Measurements from ENCODE around the gene VEPH1.

VEPH1 gene

GRCh38 chr3:157305392-157305791 lies 197.8 kb downstream of the VEPH1 start:
- no peak for DNase-seq (ENCODE audit: low read depth in 2 of 2)

- DNase-seq (ENCODE audit: low read depth in 2 of 2) = no peak
Measured at GRCh38 chr3:157301755-157302154, 201.5 kb downstream of the VEPH1 start.

- no peak for DNase-seq (ENCODE audit: low read depth in 2 of 2)
Measured at GRCh38 chr3:157300981-157301663, 202.1 kb downstream of the VEPH1 start.

- no peak for DNase-seq (ENCODE audit: low read depth in 2 of 2)
Measured at GRCh38 chr3:157300094-157300493, 203.1 kb downstream of the VEPH1 start.

GRCh38 chr3:157297328-157297915 lies 205.8 kb downstream of the VEPH1 start:
- no peak for DNase-seq (ENCODE audit: low read depth in 2 of 2)

GRCh38 chr3:157294953-157295352 lies 208.3 kb downstream of the VEPH1 start:
- DNase-seq (ENCODE audit: low read depth in 2 of 2) = no peak

GRCh38 chr3:157294491-157294890 lies 208.7 kb downstream of the VEPH1 start:
- no peak for DNase-seq (ENCODE audit: low read depth in 2 of 2)

- no peak for DNase-seq (ENCODE audit: low read depth in 2 of 2)
Measured at GRCh38 chr3:157290766-157291165, 212.4 kb downstream of the VEPH1 start.

GRCh38 chr3:157285966-157286365 lies 217.2 kb downstream of the VEPH1 start:
- no peak for DNase-seq (ENCODE audit: low read depth in 2 of 2)

- no peak for DNase-seq (ENCODE audit: low read depth in 2 of 2)
Measured at GRCh38 chr3:157285141-157285540, 218.1 kb downstream of the VEPH1 start.

- DNase-seq (ENCODE audit: low read depth in 2 of 2) = no peak
Measured at GRCh38 chr3:157284688-157285087, 218.5 kb downstream of the VEPH1 start.

- no peak for DNase-seq (ENCODE audit: low read depth in 2 of 2)
Measured at GRCh38 chr3:157282261-157283191, 220.7 kb downstream of the VEPH1 start.

- DNase-seq (ENCODE audit: low read depth in 2 of 2) = no peak
Measured at GRCh38 chr3:157280786-157281185, 222.4 kb downstream of the VEPH1 start.

- DNase-seq (ENCODE audit: low read depth in 2 of 2) = no peak
Measured at GRCh38 chr3:157280354-157280753, 222.9 kb downstream of the VEPH1 start.

- no peak for DNase-seq (ENCODE audit: low read depth in 2 of 2)
Measured at GRCh38 chr3:157279237-157279636, 224.0 kb downstream of the VEPH1 start.

GRCh38 chr3:157276801-157277200 lies 226.4 kb downstream of the VEPH1 start:
- no peak for DNase-seq (ENCODE audit: low read depth in 2 of 2)

GRCh38 chr3:157275832-157276231 lies 227.4 kb downstream of the VEPH1 start:
- no peak for DNase-seq (ENCODE audit: low read depth in 2 of 2)

- DNase-seq (ENCODE audit: low read depth in 2 of 2) = no peak
Measured at GRCh38 chr3:157274644-157275137, 228.5 kb downstream of the VEPH1 start.

GRCh38 chr3:157271283-157271882 lies 231.8 kb downstream of the VEPH1 start:
- DNase-seq (ENCODE audit: low read depth in 2 of 2) = no peak

- no peak for DNase-seq (ENCODE audit: low read depth in 2 of 2)
Measured at GRCh38 chr3:157268026-157268425, 235.2 kb downstream of the VEPH1 start.

- no peak for DNase-seq (ENCODE audit: low read depth in 2 of 2)
Measured at GRCh38 chr3:157265931-157266330, 237.3 kb downstream of the VEPH1 start.

- no peak for DNase-seq (ENCODE audit: low read depth in 2 of 2)
Measured at GRCh38 chr3:157263027-157263426, 240.2 kb downstream of the VEPH1 start.
